GM23338 (cell line): ENCODE measurements around the gene CYP2W1. TPM values are rescaled to one million over a fixed set of nuclear protein-coding genes. Genes with fewer than 3 reads are reported as not detected.

ENCODE experiments used
- ATAC-seq: fragments of 200-7000 bp; cut with Tn5 transposase; 3 replicates; pipeline ENCODE4 v1.9.1; 2020
- DNase-seq: peaks from one replicate; pipeline ENCODE4 v3.0.0-alpha.2; 2015; ENCODE audit warnings: low spot score
- H2AFZ ChIP-seq: fragments of 200-600 bp; sonication (generic); 2 replicates; pipeline ENCODE4 v1.8.0; 2016; ENCODE audit warnings: antibody characterized with exemption, mild to moderate bottlenecking, moderate library complexity
- H3F3A ChIP-seq: fragments of 200-600 bp; sonication (generic); replicated peaks from 2 replicates; pipeline ENCODE4 v1.8.0; 2017; ENCODE audit warnings: antibody characterized with exemption, mixed run types, low read depth
- H3K27ac ChIP-seq: fragments of 200-600 bp; sonication (generic); 2 replicates; pipeline ENCODE4 v1.6.1; 2016; ENCODE audit warnings: low read depth
- H3K27me3 ChIP-seq: fragments of 200-600 bp; sonication (generic); 2 replicates; pipeline ENCODE4 v1.8.0; 2016; ENCODE audit warnings: mild to moderate bottlenecking, mixed run types, moderate library complexity; ENCODE audit not compliant: insufficient read depth
- H3K36me3 ChIP-seq: fragments of 200-600 bp; sonication (generic); 2 replicates; pipeline ENCODE4 v1.8.0; 2016; ENCODE audit warnings: mild to moderate bottlenecking; ENCODE audit not compliant: insufficient read depth
- H3K4me1 ChIP-seq: fragments of 200-600 bp; sonication (generic); 2 replicates; pipeline ENCODE4 v1.8.0; 2016; ENCODE audit warnings: mild to moderate bottlenecking, moderate library complexity; ENCODE audit not compliant: insufficient read depth
- H3K4me2 ChIP-seq: fragments of 200-600 bp; sonication (generic); 2 replicates; pipeline ENCODE4 v1.7.1; 2017; ENCODE audit warnings: mixed run types
- H3K4me3 ChIP-seq: fragments of 200-600 bp; sonication (generic); 2 replicates; pipeline ENCODE4 v1.6.1; 2016; ENCODE audit warnings: mixed run types
- H3K79me2 ChIP-seq: fragments of 200-600 bp; sonication (generic); replicated peaks from 2 replicates; pipeline ENCODE4 v1.8.0; 2017; ENCODE audit warnings: mild to moderate bottlenecking; ENCODE audit not compliant: insufficient read depth
- H3K9me2 ChIP-seq: fragments of 200-600 bp; sonication (generic); 2 replicates; pipeline ENCODE4 v1.8.0; 2017; ENCODE audit not compliant: insufficient read depth
- H4K20me1 ChIP-seq: fragments of 200-600 bp; sonication (generic); replicated peaks from 2 replicates; pipeline ENCODE4 v1.8.0; 2017; ENCODE audit warnings: mild to moderate bottlenecking; ENCODE audit not compliant: insufficient read depth
- H3K27ac Mint-ChIP-seq: 2 replicates; pipeline ENCODE4 v1.8.0; 2020; ENCODE audit warnings: inconsistent platforms, mild to moderate bottlenecking, moderate library complexity, mixed read lengths
- H3K27me3 Mint-ChIP-seq: 3 replicates; pipeline ENCODE4 v1.8.0; 2022; ENCODE audit warnings: low read depth, mild to moderate bottlenecking, moderate library complexity, mixed read lengths, inconsistent platforms; ENCODE audit not compliant: insufficient read depth, poor library complexity
- H3K36me3 Mint-ChIP-seq: 3 replicates; pipeline ENCODE4 v1.8.0; 2021; ENCODE audit warnings: low read depth, mild to moderate bottlenecking, inconsistent platforms, moderate library complexity, mixed read lengths
- H3K4me1 Mint-ChIP-seq: 3 replicates; pipeline ENCODE4 v1.8.0; 2020; ENCODE audit warnings: mild to moderate bottlenecking, inconsistent platforms, mixed read lengths
- H3K4me3 Mint-ChIP-seq: 3 replicates; pipeline ENCODE4 v1.8.0; 2021; ENCODE audit warnings: moderate library complexity, mild to moderate bottlenecking, inconsistent platforms, mixed read lengths
- H3K9me3 Mint-ChIP-seq: 3 replicates; pipeline ENCODE4 v1.8.0; 2020; ENCODE audit warnings: moderate library complexity, mild to moderate bottlenecking, inconsistent platforms, mixed read lengths
- CREB1 ChIP-seq: fragments of 250-450 bp; sonication (Bioruptor Pico); IDR thresholded peaks from 2 replicates; pipeline ENCODE4 v1.5.0; 2020; ENCODE audit warnings: low read depth, mild to moderate bottlenecking, moderate library complexity
- CTCF ChIP-seq, 2 experiments: fragments of 200-600 bp in 1 of 2; sonication (generic) in 1 of 2; conservative IDR thresholded peaks; 2 replicates each; pipeline versions ENCODE4 v1.5.1 to v1.6.1; 2016 to 2017; ENCODE audit warnings: antibody characterized with exemption in 2 of 2, low read depth in 2 of 2, mild to moderate bottlenecking in 2 of 2, moderate library complexity in 1 of 2
- EZH2 ChIP-seq: fragments of 200-600 bp; sonication (generic); IDR thresholded peaks from one replicate; pipeline ENCODE4 v1.8.0; 2017; ENCODE audit warnings: antibody characterized with exemption, mild to moderate bottlenecking, low read depth; ENCODE audit not compliant: unreplicated experiment
- EZH2phosphoT487 ChIP-seq: fragments of 200-600 bp; sonication (generic); IDR thresholded peaks from one replicate; pipeline ENCODE4 v1.8.1; 2018; ENCODE audit warnings: antibody characterized with exemption; ENCODE audit not compliant: unreplicated experiment
- ZNF114 ChIP-seq: fragments of 250-450 bp; sonication (Bioruptor Pico); IDR thresholded peaks from 2 replicates; pipeline ENCODE4 v1.5.0; 2020; ENCODE audit warnings: mild to moderate bottlenecking, moderate library complexity
- polyA plus RNA-seq: library from polyadenylated mRNA; unstranded; fragments of >200 nt; fragmentation: Nextera tagmentation; extraction: Ambion mirVana; gene quantifications from 2 replicates; pipeline ENCODE4 v1.2.1, GENCODE V29; 2016
- total RNA-seq: library from RNA; depleted of rRNA; stranded (reverse); fragments of >200 nt; shearing (Covaris generic); gene quantifications from 2 replicates; pipeline ENCODE4 v1.2.3, GENCODE V29; 2014
- TF ChIP-seq, protein P1 (sequence below): fragments of 250-450 bp; sonication (Bioruptor Pico); IDR thresholded peaks from 2 replicates; pipeline ENCODE4 v1.5.0; 2020; ENCODE audit warnings: mild to moderate bottlenecking, moderate library complexity
- TF ChIP-seq, protein P2 (sequence below): IDR thresholded peaks from 2 replicates; pipeline ENCODE4 v1.6.1; 2016; ENCODE audit warnings: antibody characterized with exemption

The CYP2W1 gene
- total and polyA plus RNA-seq, 2 experiments from 2014 or later: not detected

DNA sequence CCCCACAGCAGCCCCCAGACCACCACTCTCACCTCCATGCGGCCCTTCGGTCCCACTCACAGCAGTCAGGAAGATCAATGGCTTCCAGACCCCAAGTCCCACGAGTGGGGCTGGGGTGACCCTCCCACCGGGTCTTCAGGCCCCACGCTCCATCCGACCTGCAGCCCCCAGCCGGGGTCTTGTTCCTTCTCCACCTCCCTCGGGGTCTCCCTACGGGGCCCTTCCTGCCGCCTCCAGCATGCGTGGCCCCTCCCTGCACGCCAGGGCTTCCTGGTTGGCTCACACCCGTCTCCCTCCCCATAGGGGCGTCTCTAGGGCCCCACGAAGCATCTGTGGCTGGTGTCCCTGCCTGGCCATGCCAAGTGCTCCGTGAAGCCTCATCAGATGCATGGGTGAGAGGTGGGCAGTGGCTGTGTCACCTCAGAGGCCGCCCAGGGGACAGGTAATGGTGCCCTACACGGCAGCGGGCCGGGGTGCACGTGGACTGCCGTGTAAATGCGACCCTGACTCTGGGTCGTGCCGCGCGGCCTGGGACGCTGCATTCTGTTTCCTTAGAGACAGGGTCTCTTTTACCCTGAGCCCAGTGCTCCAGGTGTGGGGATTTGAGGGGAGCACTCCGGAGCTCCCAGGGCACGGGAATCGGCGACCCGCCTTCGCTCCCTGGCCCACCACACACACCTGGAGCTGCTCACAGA is 48.4 kb upstream of the CYP2W1 start:
- no peaks in the 10 kb centered on the region for H3F3A ChIP-seq
- H4K20me1 ChIP-seq: no peaks in the 10 kb centered on the region
- no peak overlapping the region for H3K4me3 Mint-ChIP-seq
- no peak overlapping the region for H3K27ac Mint-ChIP-seq
- H3K4me3 ChIP-seq: no peak overlapping the region
- H3K4me1 ChIP-seq: no peaks in the 10 kb centered on the region
- no peaks in the 10 kb centered on the region for H3K36me3 ChIP-seq
- H3K36me3 Mint-ChIP-seq: no peaks in the 10 kb centered on the region
- H2AFZ ChIP-seq: no peak overlapping the region
- H3K27me3 ChIP-seq: no peaks in the 10 kb centered on the region
- peak; percentile 16; the same call in 2 of the 3 replicates for ATAC-seq
- DNase-seq: no peak
- H3K4me1 Mint-ChIP-seq: no peaks in the 10 kb centered on the region
- H3K27me3 Mint-ChIP-seq: peaks cover 6% of the 10 kb centered on the region
- no peaks in the 10 kb centered on the region for H3K9me2 ChIP-seq
- no peak overlapping the region for H3K27ac ChIP-seq
- H3K4me2 ChIP-seq: no peak overlapping the region
- TF ChIP-seq EZH2 (no peak), CREB1 (no peak), CTCF (conservative IDR thresholded peaks at IDR 0.05; ENCODE audit: low read depth in 2 of 2) (no peak), ZNF114 (CRISPR knock-in tag) (no peak), EZH2phosphoT487 (no peak)
- TF ChIP-seq, protein P1, sequence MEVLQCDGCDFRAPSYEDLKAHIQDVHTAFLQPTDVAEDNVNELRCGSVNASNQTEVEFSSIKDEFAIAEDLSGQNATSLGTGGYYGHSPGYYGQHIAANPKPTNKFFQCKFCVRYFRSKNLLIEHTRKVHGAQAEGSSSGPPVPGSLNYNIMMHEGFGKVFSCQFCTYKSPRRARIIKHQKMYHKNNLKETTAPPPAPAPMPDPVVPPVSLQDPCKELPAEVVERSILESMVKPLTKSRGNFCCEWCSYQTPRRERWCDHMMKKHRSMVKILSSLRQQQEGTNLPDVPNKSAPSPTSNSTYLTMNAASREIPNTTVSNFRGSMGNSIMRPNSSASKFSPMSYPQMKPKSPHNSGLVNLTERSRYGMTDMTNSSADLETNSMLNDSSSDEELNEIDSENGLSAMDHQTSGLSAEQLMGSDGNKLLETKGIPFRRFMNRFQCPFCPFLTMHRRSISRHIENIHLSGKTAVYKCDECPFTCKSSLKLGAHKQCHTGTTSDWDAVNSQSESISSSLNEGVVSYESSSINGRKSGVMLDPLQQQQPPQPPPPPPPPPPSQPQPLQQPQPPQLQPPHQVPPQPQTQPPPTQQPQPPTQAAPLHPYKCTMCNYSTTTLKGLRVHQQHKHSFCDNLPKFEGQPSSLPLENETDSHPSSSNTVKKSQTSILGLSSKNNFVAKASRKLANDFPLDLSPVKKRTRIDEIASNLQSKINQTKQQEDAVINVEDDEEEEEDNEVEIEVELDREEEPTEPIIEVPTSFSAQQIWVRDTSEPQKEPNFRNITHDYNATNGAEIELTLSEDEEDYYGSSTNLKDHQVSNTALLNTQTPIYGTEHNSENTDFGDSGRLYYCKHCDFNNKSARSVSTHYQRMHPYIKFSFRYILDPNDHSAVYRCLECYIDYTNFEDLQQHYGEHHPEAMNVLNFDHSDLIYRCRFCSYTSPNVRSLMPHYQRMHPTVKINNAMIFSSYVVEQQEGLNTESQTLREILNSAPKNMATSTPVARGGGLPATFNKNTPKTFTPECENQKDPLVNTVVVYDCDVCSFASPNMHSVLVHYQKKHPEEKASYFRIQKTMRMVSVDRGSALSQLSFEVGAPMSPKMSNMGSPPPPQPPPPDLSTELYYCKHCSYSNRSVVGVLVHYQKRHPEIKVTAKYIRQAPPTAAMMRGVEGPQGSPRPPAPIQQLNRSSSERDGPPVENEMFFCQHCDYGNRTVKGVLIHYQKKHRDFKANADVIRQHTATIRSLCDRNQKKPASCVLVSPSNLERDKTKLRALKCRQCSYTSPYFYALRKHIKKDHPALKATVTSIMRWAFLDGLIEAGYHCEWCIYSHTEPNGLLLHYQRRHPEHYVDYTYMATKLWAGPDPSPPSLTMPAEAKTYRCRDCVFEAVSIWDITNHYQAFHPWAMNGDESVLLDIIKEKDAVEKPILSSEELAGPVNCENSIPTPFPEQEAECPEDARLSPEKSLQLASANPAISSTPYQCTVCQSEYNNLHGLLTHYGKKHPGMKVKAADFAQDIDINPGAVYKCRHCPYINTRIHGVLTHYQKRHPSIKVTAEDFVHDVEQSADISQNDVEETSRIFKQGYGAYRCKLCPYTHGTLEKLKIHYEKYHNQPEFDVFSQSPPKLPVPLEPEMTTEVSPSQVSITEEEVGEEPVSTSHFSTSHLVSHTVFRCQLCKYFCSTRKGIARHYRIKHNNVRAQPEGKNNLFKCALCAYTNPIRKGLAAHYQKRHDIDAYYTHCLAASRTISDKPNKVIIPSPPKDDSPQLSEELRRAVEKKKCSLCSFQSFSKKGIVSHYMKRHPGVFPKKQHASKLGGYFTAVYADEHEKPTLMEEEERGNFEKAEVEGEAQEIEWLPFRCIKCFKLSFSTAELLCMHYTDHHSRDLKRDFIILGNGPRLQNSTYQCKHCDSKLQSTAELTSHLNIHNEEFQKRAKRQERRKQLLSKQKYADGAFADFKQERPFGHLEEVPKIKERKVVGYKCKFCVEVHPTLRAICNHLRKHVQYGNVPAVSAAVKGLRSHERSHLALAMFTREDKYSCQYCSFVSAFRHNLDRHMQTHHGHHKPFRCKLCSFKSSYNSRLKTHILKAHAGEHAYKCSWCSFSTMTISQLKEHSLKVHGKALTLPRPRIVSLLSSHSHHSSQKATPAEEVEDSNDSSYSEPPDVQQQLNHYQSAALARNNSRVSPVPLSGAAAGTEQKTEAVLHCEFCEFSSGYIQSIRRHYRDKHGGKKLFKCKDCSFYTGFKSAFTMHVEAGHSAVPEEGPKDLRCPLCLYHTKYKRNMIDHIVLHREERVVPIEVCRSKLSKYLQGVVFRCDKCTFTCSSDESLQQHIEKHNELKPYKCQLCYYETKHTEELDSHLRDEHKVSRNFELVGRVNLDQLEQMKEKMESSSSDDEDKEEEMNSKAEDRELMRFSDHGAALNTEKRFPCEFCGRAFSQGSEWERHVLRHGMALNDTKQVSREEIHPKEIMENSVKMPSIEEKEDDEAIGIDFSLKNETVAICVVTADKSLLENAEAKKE (CRISPR knock-in tag): no peak
- TF ChIP-seq, protein P2, sequence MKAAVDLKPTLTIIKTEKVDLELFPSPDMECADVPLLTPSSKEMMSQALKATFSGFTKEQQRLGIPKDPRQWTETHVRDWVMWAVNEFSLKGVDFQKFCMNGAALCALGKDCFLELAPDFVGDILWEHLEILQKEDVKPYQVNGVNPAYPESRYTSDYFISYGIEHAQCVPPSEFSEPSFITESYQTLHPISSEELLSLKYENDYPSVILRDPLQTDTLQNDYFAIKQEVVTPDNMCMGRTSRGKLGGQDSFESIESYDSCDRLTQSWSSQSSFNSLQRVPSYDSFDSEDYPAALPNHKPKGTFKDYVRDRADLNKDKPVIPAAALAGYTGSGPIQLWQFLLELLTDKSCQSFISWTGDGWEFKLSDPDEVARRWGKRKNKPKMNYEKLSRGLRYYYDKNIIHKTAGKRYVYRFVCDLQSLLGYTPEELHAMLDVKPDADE: no peak
- H3K79me2 ChIP-seq: no peaks in the 10 kb centered on the region
- no peaks in the 10 kb centered on the region for H3K9me3 Mint-ChIP-seq
